ENCODE results near the gene TBC1D2B. TPM values are rescaled to one million over a fixed set of nuclear protein-coding genes. Genes with fewer than 3 reads are reported as not detected.

The TBC1D2B gene
- total RNA-seq, 1 experiment from 2014 or later = 17.6 TPM

DNA sequence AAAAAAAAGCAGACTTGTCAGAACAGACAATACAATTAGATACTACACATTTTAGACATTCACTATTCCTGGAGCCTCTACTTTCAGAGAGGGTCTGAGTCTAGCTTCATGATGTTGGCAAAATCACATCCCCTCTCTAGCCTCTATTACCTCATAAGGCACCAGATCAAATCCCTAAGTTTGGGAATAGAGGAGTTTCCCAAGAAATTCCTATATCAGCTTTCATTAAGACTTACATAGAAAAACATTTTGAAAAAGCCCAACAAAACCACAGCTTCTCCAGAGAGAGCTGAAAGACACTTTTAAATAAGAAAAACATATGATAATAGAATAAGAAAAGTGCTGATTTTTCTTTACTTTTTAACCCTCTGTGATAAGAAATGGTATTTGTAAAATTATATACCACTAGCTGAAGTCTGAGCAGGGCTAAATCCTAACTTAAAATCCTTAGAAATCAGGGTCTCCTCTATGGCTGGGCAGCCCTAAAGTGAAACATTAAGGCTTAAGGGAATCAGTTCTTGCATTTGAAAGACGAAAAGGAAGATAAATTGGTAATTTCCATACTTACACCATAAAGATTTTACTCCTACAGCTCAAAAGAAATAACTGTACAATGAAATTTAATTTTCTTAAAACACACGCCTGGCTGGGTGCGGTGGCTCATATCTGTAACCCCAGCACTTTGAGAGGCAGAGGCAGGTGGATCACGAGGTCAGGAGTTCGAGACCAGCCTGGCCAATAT lies 4.3 kb downstream of the TBC1D2B start:
- Mint-ChIP-seq H3K27me3 (ENCODE audit: low read depth) (no peaks in the 10 kb centered on the region; the same call in 1 of the 2 replicates), H3K4me1 (peaks cover 51 to 57% of the 10 kb centered on the region in 2 experiments), H3K9me3 (no peaks in the 10 kb centered on the region), H3K27ac (no peak overlapping the region; a peak in 1 of 7 replicates), H3K36me3 (ENCODE audit: insufficient read depth in 1 of 3, low read depth in 3 of 3) (peaks cover 0 to 4% (median 0%) of the 10 kb centered on the region in 3 experiments; a peak in 2 of 7 replicates), H3K4me3 (no peak overlapping the region)
- Histone ChIP-seq H3K27ac (ENCODE audit: insufficient read length, low read depth, low read length) (no peak overlapping the region), H4K91ac (ENCODE audit: insufficient read length, low read depth, low read length) (no peak overlapping the region), H3K9ac (ENCODE audit: extremely low read depth, insufficient read length, low read length) (no peak overlapping the region), H2AK5ac (ENCODE audit: insufficient read length, low read length) (no peak overlapping the region), H3K23ac (ENCODE audit: insufficient read length, low read depth, low read length) (no peak overlapping the region), H3K79me2 (ENCODE audit: insufficient read depth, low read length) (no peaks in the 10 kb centered on the region; the same call in 1 of the 2 replicates), H2BK120ac (ENCODE audit: low read depth, low read length, poor library complexity, severe bottlenecking) (no peak overlapping the region), H4K5ac (ENCODE audit: insufficient read length, low read depth, low read length) (no peak overlapping the region), H3K79me1 (ENCODE audit: insufficient read depth, low read depth, low read length, poor library complexity, severe bottlenecking) (no peaks in the 10 kb centered on the region), H3K27me3 (ENCODE audit: insufficient read depth, low read length) (no peaks in the 10 kb centered on the region), H4K20me1 (ENCODE audit: control insufficient read depth, insufficient read depth, insufficient read length) (no peaks in the 10 kb centered on the region), H3K56ac (ENCODE audit: insufficient read length, low read depth, low read length) (no peak overlapping the region), H4K8ac (replicated peaks; ENCODE audit: insufficient read length, low read depth, low read length) (no peak overlapping the region), H3K4me1 (ENCODE audit: insufficient read depth, low read length) (peaks cover 17% of the 10 kb centered on the region), H2AFZ (ENCODE audit: low read length) (no peak overlapping the region), H2BK15ac (ENCODE audit: low read depth, low read length) (no peak overlapping the region), H3K4ac (ENCODE audit: low read depth, low read length) (no peak overlapping the region), H3K18ac (ENCODE audit: insufficient read length, low read depth, low read length) (no peak overlapping the region), H3K4me2 (ENCODE audit: insufficient read depth, insufficient read length, low read length) (no peak overlapping the region), H3T11ph (ENCODE audit: low read length) (no peak overlapping the region), H2BK5ac (ENCODE audit: insufficient read length, low read length) (no peak overlapping the region), H3K9me3 (ENCODE audit: control insufficient read depth, low read depth, low read length) (no peaks in the 10 kb centered on the region), H3K14ac (ENCODE audit: insufficient read depth, low read length) (no peak overlapping the region), H3K23me2 (ENCODE audit: insufficient read length, low read depth, low read length, poor library complexity, severe bottlenecking) (peaks cover 3% of the 10 kb centered on the region), H2BK20ac (ENCODE audit: low read depth, low read length, poor library complexity, severe bottlenecking) (no peak overlapping the region), H2BK12ac (ENCODE audit: insufficient read length, low read depth, low read length) (no peak overlapping the region)
- DNase-seq = no peak
- TF ChIP-seq, protein P1, sequence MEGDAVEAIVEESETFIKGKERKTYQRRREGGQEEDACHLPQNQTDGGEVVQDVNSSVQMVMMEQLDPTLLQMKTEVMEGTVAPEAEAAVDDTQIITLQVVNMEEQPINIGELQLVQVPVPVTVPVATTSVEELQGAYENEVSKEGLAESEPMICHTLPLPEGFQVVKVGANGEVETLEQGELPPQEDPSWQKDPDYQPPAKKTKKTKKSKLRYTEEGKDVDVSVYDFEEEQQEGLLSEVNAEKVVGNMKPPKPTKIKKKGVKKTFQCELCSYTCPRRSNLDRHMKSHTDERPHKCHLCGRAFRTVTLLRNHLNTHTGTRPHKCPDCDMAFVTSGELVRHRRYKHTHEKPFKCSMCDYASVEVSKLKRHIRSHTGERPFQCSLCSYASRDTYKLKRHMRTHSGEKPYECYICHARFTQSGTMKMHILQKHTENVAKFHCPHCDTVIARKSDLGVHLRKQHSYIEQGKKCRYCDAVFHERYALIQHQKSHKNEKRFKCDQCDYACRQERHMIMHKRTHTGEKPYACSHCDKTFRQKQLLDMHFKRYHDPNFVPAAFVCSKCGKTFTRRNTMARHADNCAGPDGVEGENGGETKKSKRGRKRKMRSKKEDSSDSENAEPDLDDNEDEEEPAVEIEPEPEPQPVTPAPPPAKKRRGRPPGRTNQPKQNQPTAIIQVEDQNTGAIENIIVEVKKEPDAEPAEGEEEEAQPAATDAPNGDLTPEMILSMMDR (conservative IDR thresholded peaks at IDR 0.05) = no peak
- WGBS (ENCODE audit: extremely low coverage, insufficient read length, low lambda C conversion rate) = no CpG with 5 or more reads among the region's 5 CpGs

Measured in H9 (cell line).